HG02943 (cell line): ENCODE data around the gene VPS72.

Experiments
- ATAC-seq: cut with Tn5 transposase; IDR thresholded peaks from one replicate; pipeline ENCODE4 v1.9.1; 2021; ENCODE audit warnings: mild to moderate bottlenecking, low read depth, moderate library complexity; ENCODE audit not compliant: unreplicated experiment

The VPS72 gene

GRCh38 chr1:151146072-151146411 is 44.0 kb downstream of the VPS72 start:
- no peak for ATAC-seq

GRCh38 chr1:151145304-151146071 is 44.5 kb downstream of the VPS72 start:
- ATAC-seq = no peak

DNA sequence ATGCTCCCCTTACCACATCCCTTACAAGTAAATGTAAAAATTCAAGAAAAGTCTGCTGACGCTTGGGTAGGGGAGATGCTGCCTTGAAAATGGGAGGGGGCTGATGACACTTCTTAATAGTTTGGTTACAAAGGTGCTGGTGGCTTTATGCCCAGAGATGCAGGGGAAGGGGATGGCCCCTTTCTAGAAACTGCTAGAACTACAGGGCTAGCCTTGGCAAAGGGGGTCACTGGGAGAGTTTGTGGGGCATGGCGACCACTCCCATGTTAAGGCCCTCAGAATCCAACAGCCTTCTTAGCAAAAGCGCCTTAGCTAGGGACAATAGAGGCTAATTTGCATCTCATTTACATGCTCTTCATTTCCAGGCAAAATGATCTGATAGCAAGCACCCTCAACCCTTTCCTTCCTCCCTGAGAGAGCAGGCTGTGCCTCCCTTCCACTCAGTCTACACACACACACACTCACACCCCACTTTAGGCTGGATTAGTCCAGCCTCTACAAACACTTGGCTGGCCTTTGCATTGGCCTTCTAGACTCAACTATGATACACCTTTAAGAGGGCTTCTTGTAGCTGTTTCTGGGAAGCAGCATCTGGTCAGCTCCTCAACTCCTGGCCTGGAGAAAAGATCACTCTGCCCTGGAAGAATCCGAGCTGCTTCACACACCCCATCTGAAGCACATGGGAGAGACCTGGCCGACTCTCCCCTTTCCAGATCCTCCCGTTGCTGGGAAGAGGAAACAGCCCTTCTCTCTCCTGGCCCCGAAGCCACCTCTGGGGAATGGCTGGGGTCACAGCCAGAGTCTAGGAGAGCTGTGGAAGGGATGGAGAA is 45.3 kb downstream of the VPS72 start:
- no peak for ATAC-seq

DNA sequence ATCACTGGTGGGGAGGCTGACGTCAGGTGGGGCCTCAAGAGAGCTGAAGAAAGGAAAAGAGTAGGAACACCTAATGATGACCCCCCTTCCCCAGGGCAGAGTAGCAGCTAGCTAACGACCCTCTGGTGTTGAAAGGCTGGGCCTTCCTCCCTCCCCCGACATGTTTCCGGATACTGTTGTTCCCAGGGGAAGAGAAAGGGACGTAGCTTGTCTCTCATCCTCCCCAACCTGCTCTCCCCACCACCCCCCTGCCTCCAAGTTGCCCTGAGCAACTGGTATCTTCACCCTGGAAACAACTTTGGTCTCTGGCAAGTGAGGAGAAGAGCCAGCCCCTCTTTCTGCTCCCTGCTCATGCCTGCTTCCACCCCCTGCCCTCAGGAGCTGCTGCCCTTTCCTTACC is 46.0 kb downstream of the VPS72 start:
- no peak for ATAC-seq

GRCh38 chr1:151143057-151143435 is 47.0 kb downstream of the VPS72 start:
- no peak for ATAC-seq

DNA sequence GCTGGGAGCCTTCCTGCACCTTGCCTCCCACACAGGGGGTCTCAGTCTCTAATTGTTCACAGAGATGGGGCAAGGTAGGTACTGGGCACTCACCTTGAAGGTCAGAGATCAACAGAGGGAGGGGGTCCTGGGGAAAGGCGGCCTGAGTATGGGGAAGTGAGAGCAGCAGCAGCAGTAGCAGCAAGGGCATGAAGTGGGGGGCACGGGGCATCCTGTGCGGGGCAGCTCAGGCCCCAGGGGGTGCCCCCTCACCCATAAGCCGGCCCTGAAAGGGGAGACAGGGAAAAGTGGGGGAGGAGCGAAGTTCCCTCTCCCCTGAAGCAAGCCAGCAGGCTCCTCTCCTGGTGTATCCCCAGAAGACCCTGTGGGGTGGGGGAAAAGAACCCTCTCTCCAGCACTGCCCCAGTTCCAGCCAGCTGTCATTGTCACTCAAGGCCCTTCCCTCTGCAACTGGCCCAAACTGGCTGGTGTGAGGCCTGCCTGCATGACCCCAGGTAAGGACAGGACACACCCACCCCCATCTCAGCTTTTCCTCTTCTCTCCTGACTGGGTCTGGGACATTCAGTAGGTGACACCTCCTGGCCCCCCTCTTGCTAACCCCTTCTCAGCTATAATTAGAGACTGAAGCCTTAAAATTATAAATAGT is 47.5 kb downstream of the VPS72 start:
- ATAC-seq = no peak

DNA sequence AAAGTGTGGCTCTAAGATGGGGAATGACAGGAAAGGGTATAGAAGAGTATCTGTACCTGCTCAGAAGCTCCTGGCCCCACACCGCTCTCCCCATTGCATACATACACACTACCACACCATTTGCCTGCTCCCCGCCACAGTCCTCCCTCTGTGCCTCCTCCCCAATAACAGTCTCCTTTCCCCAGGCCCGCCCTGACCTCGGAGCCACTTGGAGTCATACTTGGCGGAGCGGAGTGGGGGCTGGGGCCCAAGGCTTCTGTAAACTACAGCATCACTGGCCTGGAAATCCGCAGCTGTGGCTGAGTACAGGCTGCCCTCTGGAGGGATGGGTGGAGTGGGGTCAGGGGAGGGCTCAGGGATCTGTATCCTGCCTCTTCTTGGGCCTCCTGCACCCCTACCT is 52.2 kb downstream of the VPS72 start:
- no peak for ATAC-seq

DNA sequence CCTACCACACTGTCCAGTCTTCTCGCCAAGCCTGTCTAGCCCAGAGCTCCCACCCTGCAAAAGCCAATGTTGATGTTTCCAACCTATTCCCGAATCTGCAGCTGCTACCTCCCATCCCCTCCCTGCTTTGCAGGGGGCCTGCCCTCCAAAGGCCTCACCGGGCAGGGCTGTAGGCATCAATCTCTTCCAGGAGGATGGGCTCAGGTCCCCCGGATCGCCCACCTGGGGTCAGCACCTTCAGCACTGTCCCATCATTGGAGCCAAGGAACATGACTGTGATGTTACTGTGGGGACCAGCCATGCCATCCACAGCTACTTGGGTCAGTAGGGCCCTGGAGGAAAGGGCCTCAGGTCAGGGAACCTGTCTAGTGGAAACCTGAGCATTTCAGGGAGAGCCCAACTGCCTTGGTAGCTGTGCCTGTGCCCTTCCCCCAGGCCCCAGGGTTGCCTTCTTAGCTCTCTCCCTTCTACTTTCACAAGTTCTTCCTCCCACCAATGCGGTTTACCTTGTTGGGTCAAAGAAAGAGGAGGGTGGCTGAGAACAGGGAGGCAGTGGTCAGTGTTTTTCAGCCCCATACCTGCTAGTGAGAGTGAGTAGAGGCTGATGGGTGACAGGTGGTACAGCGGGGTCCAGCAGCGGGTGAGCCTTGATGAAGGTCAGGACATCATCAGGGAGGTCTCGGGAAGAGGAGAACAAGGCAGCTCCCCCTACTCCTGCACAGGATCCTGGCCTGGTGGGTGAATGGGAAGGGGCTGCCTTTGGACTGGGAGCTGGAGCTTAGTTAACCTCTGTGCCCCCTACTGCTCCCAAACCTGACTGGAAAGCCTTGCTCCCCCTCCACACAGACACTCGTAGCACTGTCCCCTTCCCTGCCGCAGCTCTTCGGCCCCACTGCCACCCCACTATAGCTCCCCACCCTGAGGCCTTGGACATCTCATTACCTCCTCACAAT is 54.3 kb downstream of the VPS72 start:
- no peak for ATAC-seq

GRCh38 chr1:151134991-151135390 is 55.0 kb downstream of the VPS72 start:
- no peak for ATAC-seq

GRCh38 chr1:151134396-151134795 is 55.6 kb downstream of the VPS72 start:
- no peak for ATAC-seq

DNA sequence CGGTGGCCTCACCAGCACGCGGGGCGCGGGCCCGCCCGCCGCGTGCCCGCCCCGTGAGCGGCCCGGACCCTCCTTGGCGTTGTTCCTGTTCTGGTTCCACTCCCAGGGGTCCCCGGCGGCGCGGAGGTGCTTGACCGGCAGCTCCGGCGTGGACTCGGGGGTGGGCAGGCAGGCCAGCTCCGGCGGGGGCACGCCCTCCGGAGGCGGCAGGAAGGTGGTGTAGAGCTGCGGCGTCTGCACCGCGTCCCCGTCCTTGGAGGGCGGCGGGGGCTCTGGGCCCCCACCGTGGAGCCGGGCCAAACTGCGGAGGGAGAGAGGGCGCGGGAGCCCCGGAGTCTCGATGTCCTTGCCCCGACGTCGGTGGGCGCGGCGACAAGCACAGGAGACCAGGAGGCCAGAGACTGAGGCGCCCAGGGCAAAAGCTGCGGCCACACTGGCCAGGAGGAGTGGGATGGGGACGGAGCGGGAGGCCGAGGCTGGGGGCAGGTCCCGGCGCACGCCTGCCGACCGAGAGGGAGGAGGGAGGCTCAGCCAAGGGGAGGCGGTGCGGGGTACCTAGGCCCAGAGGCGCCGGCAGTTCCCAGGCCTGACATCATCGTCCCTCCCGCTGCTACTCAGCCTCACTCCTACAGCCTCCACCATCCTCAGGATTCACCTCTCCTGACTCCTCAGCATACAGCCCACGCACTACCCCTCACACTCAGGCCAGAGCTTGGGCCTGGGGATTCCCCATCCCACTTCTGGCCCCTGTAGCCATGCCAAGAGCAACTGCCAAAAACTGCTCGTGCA is 56.8 kb downstream of the VPS72 start:
- no peak for ATAC-seq

DNA sequence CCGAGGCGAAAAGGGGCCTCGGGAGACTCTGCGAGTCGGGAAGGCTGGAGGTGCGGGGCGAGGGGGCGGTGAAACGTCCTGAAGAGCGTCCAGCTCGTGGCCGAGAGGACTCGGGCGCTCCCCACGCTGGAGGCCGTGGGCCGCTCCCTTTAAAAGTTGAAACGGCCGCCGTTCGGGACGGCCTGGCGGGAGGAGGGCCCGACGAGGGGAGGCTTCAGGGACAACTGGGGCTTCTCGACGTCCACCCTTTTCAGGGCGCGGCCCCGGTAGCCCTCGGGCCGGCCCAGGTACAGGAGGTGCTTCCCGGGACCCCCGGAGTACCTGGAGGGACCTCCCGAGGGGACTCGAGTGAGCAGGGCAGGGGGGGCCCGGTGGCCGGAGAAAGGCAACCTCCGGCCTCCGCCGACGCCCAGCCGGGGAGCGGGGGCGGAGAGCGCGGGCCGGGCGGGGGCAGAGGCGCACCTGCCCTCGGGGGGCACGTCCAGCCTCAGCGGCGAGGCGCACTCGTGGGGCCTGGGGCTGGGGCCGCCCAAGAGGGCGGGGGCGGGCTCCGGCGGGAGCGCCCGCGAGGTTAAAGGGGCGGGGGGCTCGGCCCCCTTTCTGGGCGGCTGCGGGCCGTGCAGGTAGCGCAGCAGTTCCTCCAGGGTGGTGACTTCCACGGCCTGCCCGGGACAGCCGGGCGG is 57.5 kb downstream of the VPS72 start:
- no peak for ATAC-seq

DNA sequence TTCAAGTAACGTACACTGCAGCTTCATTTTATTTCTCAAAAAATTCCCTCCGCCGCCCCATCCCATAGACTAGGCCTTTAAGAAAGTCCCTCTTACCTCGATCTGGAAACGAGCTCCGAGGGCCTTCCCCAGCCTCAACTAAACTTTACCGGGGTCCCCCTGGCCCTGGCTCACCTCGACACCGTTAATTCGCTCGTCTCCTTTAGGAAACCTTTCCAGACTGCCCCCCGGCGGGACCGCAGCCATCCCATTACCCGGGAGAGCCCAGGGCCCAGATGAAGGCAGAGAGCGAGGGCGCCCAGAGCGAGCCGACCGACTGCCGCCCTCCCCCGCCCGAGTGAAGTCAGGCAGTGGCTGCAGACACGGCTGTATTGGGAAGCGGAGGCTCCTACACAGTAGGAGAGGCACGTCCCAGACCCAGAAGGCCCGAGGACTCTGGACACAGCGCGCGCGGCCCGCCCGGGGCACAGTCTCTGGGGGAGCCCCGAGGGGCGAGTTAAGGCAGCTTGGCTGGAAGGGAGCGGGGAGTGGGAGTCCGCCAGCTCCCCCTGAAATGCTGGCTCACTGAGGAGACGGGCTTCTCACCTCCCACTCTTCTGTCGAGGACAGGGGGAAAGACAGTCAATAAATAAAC is 58.2 kb downstream of the VPS72 start:
- ATAC-seq = no peak

DNA sequence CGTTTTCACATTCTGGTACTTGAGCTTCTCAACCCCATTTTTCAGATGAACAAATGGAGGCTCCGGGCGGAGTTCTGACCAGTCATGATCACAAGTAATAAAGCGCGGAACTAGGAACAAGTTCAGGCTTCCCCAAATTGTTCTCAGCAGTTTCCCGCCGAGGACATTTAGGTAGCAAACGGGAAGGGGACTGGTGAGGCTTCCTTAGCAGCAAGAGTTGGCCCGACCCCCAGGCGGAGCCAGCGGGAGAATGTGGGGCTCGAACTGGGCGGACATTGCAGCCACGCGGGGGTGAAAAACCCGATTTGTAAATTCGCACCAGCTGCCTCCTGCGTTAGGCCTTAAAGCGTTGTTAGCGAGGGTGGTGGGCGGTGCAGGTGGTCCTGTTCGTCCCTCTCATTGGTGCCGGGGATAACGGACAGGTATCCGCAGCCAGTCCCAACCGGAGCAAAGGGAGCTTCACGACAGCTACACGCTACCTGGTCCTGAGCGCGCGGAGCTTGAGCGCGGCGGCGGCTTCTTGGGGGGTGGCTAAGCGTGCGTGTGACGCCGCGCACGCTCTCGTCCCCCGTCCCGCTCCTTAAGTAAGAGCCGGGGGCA is 58.9 kb downstream of the VPS72 start:
- no peak for ATAC-seq

DNA sequence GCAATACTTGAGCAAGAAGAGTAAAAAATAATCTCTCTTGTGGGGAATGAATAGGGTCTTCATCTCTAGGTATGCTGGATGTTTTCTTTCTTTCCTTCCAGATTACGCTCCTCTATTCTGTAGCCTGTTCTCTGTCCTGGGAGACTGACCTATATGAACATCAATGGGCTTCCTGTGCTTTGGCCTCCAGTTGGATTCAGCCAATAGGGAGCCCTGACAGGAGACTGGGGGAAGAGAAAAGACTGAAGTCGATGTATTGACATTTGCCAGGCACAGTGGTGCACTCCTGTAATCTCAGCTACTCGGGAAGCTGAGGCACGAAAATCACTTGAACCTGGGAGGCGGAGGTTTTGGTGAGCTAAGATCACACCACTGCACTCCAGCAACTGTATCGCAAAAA is 61.2 kb downstream of the VPS72 start:
- ATAC-seq = no peak
